ENCODE data around the gene CAPN9. TPM values are rescaled to one million over a fixed set of nuclear protein-coding genes. Genes with fewer than 3 reads are reported as not detected.
"Not testable (repeated sequence)": the region's sequence is repeated elsewhere in the genome, so short reads cannot be mapped to it uniquely, and the experiment has no call there.

Gene CAPN9
- total RNA-seq, 1 donor from 2014 or later, result 8.7 TPM

DNA sequence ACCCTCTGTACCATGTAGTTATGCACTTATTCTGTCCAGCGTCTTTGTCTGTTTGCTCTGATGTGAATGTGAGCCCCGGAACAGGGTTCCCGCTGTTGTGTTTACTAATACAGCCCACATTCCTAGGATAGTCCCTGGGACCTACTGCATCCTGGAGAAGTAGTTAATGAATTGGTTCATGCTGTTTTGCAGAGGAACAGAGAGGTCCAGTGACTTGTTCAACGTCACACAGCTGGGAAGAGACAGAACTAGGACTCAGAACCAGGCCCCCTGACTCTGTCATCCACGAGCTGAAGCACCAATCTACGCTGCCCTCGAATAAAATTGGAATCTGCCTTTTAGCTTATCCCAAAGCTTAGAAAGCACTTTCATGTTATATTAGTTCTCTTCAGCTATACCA is 34.0 kb upstream of the CAPN9 start:
- TF ChIP-seq, protein P1, sequence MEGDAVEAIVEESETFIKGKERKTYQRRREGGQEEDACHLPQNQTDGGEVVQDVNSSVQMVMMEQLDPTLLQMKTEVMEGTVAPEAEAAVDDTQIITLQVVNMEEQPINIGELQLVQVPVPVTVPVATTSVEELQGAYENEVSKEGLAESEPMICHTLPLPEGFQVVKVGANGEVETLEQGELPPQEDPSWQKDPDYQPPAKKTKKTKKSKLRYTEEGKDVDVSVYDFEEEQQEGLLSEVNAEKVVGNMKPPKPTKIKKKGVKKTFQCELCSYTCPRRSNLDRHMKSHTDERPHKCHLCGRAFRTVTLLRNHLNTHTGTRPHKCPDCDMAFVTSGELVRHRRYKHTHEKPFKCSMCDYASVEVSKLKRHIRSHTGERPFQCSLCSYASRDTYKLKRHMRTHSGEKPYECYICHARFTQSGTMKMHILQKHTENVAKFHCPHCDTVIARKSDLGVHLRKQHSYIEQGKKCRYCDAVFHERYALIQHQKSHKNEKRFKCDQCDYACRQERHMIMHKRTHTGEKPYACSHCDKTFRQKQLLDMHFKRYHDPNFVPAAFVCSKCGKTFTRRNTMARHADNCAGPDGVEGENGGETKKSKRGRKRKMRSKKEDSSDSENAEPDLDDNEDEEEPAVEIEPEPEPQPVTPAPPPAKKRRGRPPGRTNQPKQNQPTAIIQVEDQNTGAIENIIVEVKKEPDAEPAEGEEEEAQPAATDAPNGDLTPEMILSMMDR (IDR thresholded peaks at IDR 0.05; ENCODE audit: unreplicated experiment), result no peak
- no peaks in the 10 kb centered on the region for H3K27me3 Mint-ChIP-seq
- peaks cover 18% of the 10 kb centered on the region for H3K4me1 Mint-ChIP-seq (ENCODE audit: low read depth)
- H3K27ac Mint-ChIP-seq, result peak overlapping the region; percentile 1
- H3K36me3 Mint-ChIP-seq (ENCODE audit: insufficient read depth), result peaks cover 2% of the 10 kb centered on the region
- peaks cover 5% of the 10 kb centered on the region for H3K9me3 Mint-ChIP-seq (ENCODE audit: low read depth)
- H3K4me3 Mint-ChIP-seq (ENCODE audit: low read depth), result no peak overlapping the region
- no peak for DNase-seq (ENCODE audit: low spot score, unreplicated experiment)

DNA sequence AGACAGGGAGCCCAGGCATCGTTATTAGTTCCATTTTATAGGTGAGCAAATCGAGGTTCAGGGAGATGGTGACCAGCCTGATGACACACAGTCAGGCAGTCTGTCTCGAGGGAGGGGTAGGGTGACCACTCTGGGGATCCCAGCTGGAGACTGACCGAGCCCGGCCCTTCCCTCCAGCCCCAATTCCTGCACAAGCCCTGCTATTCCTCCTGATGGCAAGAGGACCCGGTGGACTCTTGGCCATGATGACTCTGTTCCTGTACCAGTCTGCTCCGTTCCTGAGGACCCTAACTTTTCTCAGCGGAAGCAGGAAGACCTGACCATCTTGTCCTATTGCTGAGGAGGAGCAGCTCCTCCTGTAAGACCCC is 33.7 kb upstream of the CAPN9 start:
- H3K9me3 Mint-ChIP-seq (ENCODE audit: low read depth), result peaks cover 5% of the 10 kb centered on the region
- peaks cover 2% of the 10 kb centered on the region for H3K36me3 Mint-ChIP-seq (ENCODE audit: insufficient read depth)
- H3K27ac Mint-ChIP-seq, result peak overlapping the region; percentile 65
- peaks cover 18% of the 10 kb centered on the region for H3K4me1 Mint-ChIP-seq (ENCODE audit: low read depth)
- no peaks in the 10 kb centered on the region for H3K27me3 Mint-ChIP-seq
- TF ChIP-seq, protein P1 (IDR thresholded peaks at IDR 0.05; ENCODE audit: unreplicated experiment), result no peak
- H3K4me3 Mint-ChIP-seq (ENCODE audit: low read depth), result no peak overlapping the region
- DNase-seq (ENCODE audit: low spot score, unreplicated experiment), result no peak

DNA sequence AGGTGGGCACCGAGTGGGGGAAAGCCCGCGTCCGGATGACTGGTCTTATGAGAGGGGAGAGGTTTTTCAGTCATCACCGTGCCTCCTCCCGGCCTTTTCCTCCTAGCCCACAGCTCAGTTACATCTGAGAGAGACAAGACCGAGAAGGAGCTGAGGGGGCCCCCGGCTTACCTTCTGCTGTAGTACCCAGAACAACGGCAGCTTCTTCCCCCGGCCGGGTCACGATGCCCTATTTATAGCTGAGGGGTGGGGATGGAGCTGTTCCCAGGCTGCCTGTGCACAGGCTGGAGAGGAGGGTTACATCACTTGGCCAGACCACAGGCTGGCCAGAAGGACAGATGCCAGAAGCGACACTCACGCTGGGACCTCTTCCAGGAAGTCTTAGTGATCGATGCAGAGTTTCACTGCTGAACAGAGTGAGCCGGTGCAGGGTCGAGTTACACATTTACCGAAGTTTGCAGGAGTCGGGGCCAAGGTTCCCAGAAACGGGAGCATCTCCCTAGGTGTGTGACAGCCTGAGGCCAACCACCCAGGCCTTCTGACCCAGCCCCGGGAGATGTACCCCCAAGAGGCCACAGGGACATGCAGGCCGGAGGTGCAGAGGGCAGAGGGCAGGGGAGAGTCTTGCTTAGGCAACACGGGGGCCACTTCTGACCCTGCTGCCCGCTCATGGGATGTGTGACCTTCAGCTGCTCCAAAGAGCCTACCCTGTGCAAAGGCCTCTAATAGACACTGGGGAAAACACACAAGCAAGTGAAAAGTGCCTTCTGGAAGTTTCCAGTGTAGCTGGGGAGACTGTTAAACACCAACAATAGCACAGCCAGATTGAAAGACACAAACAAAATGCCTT is 33.0 kb upstream of the CAPN9 start, which contains the start of gene AGT:
Gene AGT, minus strand, starts transcription at position 208 of the 850 bp plus-strand sequence. CDS start 3,299 bp downstream, outside the sequence.
- no peak for DNase-seq (ENCODE audit: low spot score, unreplicated experiment)
- Mint-ChIP-seq H3K27me3 (no peaks in the 10 kb centered on the region), H3K9me3 (ENCODE audit: low read depth) (peaks cover 5% of the 10 kb centered on the region), H3K27ac (peak within 1 kb of the TSS; percentile 65), H3K4me1 (ENCODE audit: low read depth) (peaks cover 18% of the 10 kb centered on the region), H3K36me3 (ENCODE audit: insufficient read depth) (peaks cover 2% of the 10 kb centered on the region), H3K4me3 (ENCODE audit: low read depth) (peak within 1 kb of the TSS; percentile 8)
- TF ChIP-seq, protein P1 (IDR thresholded peaks at IDR 0.05; ENCODE audit: unreplicated experiment), result no peak

DNA sequence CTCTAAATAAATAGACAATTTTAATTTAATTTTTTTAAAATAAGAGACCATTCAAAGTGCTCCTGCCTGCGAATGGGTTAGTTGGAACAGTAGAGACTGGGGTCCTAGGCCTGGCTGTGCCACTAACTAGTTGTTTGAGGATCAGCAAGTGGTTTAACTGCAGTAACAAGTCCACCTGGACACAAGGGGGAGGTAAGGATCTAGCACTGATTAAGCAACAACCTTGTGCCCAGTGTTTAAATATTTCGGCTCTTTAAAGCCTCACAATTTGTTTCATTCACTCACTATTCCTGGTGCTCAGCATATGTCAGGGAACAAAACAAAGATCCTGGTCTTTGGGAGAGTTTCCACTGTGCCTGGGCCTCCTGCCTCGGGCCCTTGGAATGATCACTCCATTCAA is 31.7 kb upstream of the CAPN9 start:
- H3K4me1 Mint-ChIP-seq (ENCODE audit: low read depth), result peaks cover 18% of the 10 kb centered on the region
- no peak for DNase-seq (ENCODE audit: low spot score, unreplicated experiment)
- TF ChIP-seq, protein P1 (IDR thresholded peaks at IDR 0.05; ENCODE audit: unreplicated experiment), result no peak
- peaks cover 2% of the 10 kb centered on the region for H3K36me3 Mint-ChIP-seq (ENCODE audit: insufficient read depth)
- peak overlapping the region; percentile 26 for H3K27ac Mint-ChIP-seq
- H3K4me3 Mint-ChIP-seq (ENCODE audit: low read depth), result no peak overlapping the region
- no peaks in the 10 kb centered on the region for H3K27me3 Mint-ChIP-seq
- peaks cover 5% of the 10 kb centered on the region for H3K9me3 Mint-ChIP-seq (ENCODE audit: low read depth)

DNA sequence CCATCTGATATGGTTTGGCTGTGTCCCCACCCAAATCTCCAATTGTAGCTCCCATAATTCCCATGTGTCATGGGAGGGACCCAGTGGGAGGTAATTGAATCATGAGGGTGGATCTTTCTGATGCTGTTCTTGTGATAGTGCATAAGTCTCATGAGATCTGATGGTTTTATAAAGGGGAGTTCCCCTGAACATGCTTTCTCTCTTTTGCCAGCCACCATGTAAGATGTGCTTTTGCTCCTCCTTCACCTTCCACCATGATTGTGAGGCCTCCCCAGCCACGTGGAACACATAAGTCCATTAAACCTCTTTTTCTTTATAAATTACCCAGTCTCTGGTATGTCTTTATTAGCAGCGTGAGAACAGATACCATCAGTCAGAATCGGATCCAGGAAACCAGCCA is 30.7 kb upstream of the CAPN9 start:
- H3K27ac Mint-ChIP-seq; H3K4me3 Mint-ChIP-seq (ENCODE audit: low read depth); H3K27me3 Mint-ChIP-seq; H3K36me3 Mint-ChIP-seq (ENCODE audit: insufficient read depth); DNase-seq (ENCODE audit: low spot score, unreplicated experiment); H3K9me3 Mint-ChIP-seq (ENCODE audit: low read depth): not testable (repeated sequence)
- peaks cover 18% of the 10 kb centered on the region for H3K4me1 Mint-ChIP-seq (ENCODE audit: low read depth)

DNA sequence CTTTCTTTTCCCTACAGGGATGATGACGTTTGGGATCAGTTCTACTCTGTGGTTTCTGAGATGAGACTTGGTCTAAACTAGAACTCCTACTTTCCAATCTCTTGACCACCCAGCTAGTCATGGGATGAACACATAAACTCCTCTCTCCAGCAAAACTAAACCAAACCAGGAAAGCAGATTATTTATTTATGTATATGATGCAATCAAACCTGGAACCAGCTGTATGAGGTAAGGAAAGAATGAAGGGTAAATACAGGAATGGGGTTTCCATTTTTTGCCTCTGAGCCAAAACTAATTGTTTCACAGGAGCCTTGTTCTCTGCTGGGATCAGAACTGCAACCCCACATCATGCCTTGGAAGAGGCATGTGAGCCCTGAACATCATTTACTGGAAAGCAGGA is 29.9 kb upstream of the CAPN9 start:
- peaks cover 10% of the 10 kb centered on the region for H3K9me3 Mint-ChIP-seq (ENCODE audit: low read depth)
- H3K36me3 Mint-ChIP-seq (ENCODE audit: insufficient read depth), result peaks cover 6% of the 10 kb centered on the region
- no peak overlapping the region for H3K27ac Mint-ChIP-seq
- H3K4me1 Mint-ChIP-seq (ENCODE audit: low read depth), result peaks cover 18% of the 10 kb centered on the region
- H3K4me3 Mint-ChIP-seq (ENCODE audit: low read depth), result no peak overlapping the region
- no peaks in the 10 kb centered on the region for H3K27me3 Mint-ChIP-seq
- no peak for DNase-seq (ENCODE audit: low spot score, unreplicated experiment)
- TF ChIP-seq, protein P1 (IDR thresholded peaks at IDR 0.05; ENCODE audit: unreplicated experiment), result no peak

DNA sequence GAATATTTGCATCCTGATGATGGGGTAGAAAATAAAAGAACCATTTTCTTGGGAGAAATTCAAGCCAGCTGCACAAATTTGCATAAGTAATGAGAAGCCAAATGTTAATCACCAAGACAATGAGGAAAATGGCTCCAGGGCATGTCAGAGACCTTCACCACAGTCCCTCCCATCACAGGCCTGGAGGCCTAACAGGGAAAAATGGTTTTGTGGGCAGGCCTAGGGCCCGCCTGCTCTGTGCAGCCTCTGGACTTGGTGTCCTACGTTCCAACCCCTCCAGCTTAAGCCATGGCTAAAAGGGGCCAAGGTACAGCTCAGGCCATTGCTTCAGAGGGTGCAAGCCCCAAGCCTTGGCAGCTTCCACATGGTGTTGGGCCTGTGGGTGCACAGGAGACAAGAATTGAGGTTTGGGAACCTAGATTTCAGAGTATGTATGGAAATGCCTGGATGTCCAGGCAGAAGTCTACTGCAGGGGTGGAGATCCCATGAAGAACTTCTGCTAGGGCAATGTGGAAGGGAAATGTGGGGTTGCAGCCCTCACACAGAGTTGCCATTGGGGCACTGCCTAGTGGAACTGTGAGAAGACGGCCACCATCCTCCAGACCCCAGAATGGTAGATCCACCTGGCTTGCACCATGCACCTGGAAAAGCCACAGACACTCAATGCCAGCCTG is 25.2 kb upstream of the CAPN9 start:
- not testable (repeated sequence) for H3K27me3 Mint-ChIP-seq; H3K36me3 Mint-ChIP-seq (ENCODE audit: insufficient read depth); H3K4me1 Mint-ChIP-seq (ENCODE audit: low read depth); DNase-seq (ENCODE audit: low spot score, unreplicated experiment); H3K4me3 Mint-ChIP-seq (ENCODE audit: low read depth); H3K27ac Mint-ChIP-seq
- peaks cover 14% of the 10 kb centered on the region for H3K9me3 Mint-ChIP-seq (ENCODE audit: low read depth)
